Stimulated activated CD8-positive, alpha-beta memory T cell treated with anti-CD3 and anti-CD28 coated beads, Interleukin-4, amount 100 ng/mL, for 48 hours (primary cell): ENCODE measurements around the gene CLCA4.
"Not testable (repeated sequence)": the region's sequence is repeated elsewhere in the genome, so short reads cannot be mapped to it uniquely, and the experiment has no call there.

Experiments
- DNase-seq: peaks from one replicate; pipeline ENCODE4 v3.0.0-alpha.2; 2020

Gene CLCA4

DNA sequence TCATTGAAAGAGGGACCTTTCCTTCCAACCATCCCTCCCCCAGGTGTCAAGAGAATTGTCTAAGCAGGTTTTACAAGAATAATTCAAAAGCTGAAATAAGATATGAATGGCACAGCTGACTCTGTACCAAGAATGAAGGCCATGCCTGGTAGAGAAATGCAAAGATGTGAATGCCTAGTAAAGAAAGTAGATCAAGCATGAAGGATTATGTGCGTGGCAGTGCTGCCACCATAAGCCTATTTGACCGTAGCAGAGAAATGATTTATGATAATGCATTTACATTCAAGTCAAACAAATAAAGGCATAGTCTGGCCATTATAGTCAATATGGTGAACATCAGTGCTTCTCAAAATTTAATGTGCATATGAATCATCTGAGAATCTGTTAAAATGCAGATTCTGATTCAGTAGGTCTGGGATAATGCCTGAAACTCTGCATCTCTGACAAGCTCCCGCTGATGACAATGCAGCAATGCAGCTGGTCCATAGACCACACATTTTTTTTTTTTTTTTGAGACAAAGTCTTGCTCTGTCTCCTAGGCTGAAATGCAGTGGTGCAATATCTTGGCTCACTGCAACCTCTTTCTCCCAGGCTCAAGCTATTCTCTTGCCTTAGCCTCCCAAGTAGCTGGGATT, 16.6 kb upstream of the CLCA4 start:
- no peak for DNase-seq

- no peak for DNase-seq
Measured at GRCh38 chr1:86537928-86538695, 8.8 kb upstream of the CLCA4 start.

- no peak for DNase-seq
Measured at GRCh38 chr1:86538775-86539174, 8.1 kb upstream of the CLCA4 start.

- DNase-seq = no peak
Measured at GRCh38 chr1:86541859-86542258, 5.0 kb upstream of the CLCA4 start.

GRCh38 chr1:86542631-86543030, 4.2 kb upstream of the CLCA4 start:
- no peak for DNase-seq

GRCh38 chr1:86548839-86549238, 2.0 kb downstream of the CLCA4 start:
- DNase-seq = no peak

GRCh38 chr1:86551305-86551704, 4.4 kb downstream of the CLCA4 start:
- no peak for DNase-seq

DNA sequence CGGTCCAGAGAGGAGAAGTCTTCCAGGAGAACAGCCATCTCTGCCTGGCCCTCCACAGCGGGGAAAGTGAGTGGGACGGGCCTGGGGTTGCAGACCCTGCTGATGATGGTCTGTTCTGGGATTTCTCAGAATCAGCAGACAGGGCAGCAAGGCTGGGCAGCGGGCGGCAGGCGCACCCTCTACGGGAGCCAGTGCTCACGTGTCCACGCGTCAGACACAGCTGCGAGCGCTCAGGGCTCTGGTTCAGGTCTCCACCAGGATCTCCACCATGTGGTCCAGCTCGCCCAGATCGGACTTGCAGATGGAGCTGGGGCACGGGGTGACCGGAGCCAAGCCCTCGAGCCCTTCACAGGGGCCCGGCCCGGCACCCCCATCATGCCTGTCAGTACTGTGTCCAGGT, 5.5 kb downstream of the CLCA4 start:
- no peak for DNase-seq

- DNase-seq = no peak
Measured at GRCh38 chr1:86557739-86558138, 10.9 kb downstream of the CLCA4 start.

DNA sequence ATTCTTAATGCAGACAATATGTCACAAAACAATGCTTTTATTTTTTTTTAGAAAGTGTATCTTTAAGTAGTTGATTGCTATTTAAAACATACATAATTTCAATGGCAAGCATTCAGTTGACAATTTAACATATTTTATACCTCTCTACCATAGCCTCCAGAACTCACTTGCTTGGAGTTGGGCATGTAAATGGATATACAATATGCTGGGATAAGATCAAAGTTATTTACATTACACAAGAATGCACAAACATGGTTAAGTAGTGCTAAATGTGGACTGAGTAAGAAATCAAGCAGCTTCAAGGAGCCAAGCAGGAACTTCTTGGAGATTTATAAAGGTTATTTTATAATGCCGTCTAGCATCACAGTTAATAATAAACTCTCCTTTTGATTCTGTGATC, 17.0 kb downstream of the CLCA4 start:
- no peak for DNase-seq

DNA sequence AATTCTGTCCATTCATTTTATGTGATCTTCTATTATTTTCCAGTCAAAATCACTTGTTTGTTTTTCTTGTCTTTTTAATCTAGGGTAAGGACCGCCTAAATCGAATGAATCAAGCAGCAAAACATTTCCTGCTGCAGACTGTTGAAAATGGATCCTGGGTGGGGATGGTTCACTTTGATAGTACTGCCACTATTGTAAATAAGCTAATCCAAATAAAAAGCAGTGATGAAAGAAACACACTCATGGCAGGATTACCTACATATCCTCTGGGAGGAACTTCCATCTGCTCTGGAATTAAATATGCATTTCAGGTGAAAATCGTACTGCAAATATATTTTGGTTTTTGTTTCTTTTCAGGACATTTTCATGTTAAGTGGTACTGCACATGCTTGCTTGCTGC, 20.5 kb downstream of the CLCA4 start:
- DNase-seq = no peak

DNA sequence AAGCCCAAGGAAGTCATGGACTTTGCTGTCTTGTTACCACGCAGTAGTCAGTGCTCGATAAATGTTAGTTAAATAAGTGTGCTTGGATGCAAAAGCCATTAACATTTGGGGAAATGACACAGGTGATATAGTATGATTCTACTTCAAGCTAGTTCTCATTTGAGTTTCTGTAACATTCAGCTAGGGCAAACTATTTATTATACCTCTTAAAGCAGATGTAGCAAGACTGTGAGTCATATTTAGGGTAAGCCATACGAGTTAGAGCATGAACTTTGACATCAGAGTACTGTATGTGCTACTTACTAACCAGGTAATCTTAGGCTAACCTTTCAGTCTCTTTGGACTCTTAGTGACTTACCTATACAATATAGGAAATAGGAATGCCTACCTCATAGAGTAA, 21.0 kb downstream of the CLCA4 start:
- no peak for DNase-seq

- no peak for DNase-seq
Measured at GRCh38 chr1:86573763-86574484, 27.0 kb downstream of the CLCA4 start.

- no peak for DNase-seq
Measured at GRCh38 chr1:86581231-86581630, 34.4 kb downstream of the CLCA4 start.

- DNase-seq = no peak
Measured at GRCh38 chr1:86582161-86582560, 35.3 kb downstream of the CLCA4 start.

GRCh38 chr1:86583032-86583431, 36.2 kb downstream of the CLCA4 start:
- DNase-seq = no peak

GRCh38 chr1:86583593-86583992, 36.7 kb downstream of the CLCA4 start:
- DNase-seq = no peak

- DNase-seq = no peak
Measured at GRCh38 chr1:86594284-86594770, 47.4 kb downstream of the CLCA4 start.

- DNase-seq = no peak
Measured at GRCh38 chr1:86596224-86596623, 49.3 kb downstream of the CLCA4 start.

DNA sequence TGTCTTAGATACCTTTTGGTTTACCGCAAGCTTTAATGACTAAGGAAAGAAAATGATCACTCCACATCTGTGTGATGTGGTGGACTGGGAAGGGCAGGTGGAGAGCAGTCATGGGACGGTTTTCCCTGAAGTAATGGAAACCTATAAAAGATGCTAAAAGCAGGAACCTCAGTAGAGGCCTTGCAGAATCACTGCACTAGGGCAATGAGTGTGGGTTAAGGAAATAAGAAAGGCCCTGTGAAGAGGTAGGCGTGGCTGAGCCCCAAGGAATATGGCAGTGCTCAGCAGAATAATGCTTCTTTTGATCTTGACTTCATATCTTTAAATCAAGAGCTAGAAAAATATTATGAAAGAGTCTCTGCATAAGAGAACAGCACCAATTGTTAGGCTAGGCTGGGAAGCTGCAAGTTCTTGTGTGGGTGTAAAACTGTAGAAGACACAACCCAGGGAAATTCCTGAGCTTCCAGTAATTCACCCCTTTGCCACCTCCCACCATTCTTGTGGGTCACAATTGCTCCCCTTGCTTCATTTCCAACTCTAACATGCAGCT, 49.9 kb downstream of the CLCA4 start:
- DNase-seq = no peak

DNA sequence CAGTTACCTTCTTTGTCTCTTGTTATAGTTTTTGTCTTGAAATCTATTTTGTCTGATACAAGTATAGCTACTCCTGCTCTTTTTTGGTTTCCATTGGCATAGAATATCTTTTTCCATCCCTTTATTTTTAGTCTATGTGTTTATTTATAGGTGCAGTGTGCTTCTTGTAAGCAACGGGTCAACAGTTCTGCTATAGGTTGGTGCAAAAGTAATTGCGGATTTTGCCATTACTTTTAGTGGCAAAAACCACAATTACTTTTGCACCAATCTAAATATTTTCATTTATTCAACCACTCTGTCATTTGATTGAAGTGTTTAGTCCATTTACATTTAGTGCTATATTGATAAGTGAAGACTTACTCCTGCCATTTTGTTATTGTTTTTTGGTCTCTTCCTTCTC, 59.2 kb downstream of the CLCA4 start:
- DNase-seq = not testable (repeated sequence)

DNA sequence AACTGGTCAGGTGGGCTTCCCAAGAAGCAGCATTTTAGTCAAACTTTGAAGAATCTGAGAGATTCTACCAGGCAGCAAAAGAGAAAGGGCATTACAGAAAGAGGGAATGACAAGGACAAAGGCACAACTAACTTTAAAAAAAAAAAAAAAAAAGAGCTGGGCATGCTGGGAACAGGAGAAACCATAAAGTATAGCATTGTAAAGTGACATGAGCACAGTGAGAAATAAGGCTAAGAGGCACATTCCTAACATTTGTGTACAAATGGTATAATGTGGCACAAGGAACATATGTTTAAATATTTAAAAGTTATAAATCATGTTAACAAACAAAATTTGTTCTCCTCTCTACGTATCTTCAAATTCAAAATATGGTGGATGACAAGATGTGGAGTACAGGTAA, 69.6 kb downstream of the CLCA4 start:
- no peak for DNase-seq

DNA sequence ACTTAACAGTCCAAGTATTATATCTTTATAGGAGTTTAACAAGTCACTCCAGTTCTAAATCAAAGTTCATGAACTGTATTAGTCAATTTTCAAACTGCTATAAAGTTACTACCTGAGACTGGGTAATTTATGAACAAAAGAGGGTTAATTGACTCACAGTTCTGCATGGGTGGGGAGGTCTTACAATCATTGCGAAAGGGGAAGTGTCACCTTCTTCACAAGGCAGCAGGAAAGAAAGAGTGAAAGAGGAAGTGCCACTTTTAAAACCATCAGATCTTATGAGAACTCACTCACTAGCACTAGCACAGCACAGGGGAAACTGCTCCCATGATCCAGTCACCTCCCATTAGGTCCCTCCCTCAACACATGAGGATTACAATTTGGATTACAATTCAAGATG, 70.0 kb downstream of the CLCA4 start:
- DNase-seq = no peak

GRCh38 chr1:86618358-86618757, 71.5 kb downstream of the CLCA4 start:
- DNase-seq = no peak
